T-helper 2 cell treated with Interferon-gamma antibody and Interleukin-4, amounts not matched to agents 5 μg/mL and 100 μg/mL, for 36 hours (primary cell): ENCODE data around the gene FAM221B.

ENCODE experiments used
- DNase-seq: peaks from one replicate; pipeline ENCODE4 v3.0.0; 2021; ENCODE audit warnings: low spot score
- H3K27ac Mint-ChIP-seq: one replicate; pipeline ENCODE4 v1.8.0; 2021; ENCODE audit warnings: mild to moderate bottlenecking, mixed read lengths
- H3K27me3 Mint-ChIP-seq: one replicate; pipeline ENCODE4 v1.8.0; 2021; ENCODE audit warnings: low read depth, mixed read lengths
- H3K36me3 Mint-ChIP-seq: one replicate; pipeline ENCODE4 v1.8.0; 2021; ENCODE audit warnings: low read depth, mixed read lengths
- H3K4me1 Mint-ChIP-seq: one replicate; pipeline ENCODE4 v1.8.0; 2021; ENCODE audit warnings: low read depth, mixed read lengths
- H3K4me3 Mint-ChIP-seq: one replicate; pipeline ENCODE4 v1.8.0; 2022; ENCODE audit warnings: mild to moderate bottlenecking, moderate library complexity, mixed read lengths
- H3K9me3 Mint-ChIP-seq: one replicate; pipeline ENCODE4 v1.8.0; 2021; ENCODE audit warnings: mixed read lengths

FAM221B gene

DNA sequence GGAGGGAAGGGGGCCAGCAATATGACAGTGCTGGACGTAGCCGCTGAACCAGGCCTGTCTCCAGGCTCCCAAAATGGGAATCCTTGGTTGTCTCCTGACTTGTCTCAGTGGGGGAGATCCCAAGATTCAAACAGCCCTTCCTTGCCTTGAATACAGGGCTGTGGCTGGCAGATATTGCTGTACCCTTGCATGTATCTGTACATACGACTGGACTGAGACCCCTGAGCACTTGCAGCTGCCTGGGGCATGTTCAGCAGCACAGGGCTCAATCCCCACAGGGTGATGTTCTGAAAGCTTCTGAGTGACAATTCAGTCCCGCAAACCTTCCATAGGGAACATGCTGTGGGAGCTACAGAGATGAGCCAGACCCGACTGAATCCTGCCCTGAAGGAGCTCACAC is 28.4 kb upstream of the FAM221B start:
- H3K36me3 Mint-ChIP-seq, result no peaks in the 10 kb centered on the region
- H3K4me3 Mint-ChIP-seq, result no peak overlapping the region
- peaks cover 3% of the 10 kb centered on the region for H3K4me1 Mint-ChIP-seq
- no peak overlapping the region for H3K27ac Mint-ChIP-seq
- H3K9me3 Mint-ChIP-seq, result no peaks in the 10 kb centered on the region
- no peak for DNase-seq
- peaks cover 14% of the 10 kb centered on the region for H3K27me3 Mint-ChIP-seq

DNA sequence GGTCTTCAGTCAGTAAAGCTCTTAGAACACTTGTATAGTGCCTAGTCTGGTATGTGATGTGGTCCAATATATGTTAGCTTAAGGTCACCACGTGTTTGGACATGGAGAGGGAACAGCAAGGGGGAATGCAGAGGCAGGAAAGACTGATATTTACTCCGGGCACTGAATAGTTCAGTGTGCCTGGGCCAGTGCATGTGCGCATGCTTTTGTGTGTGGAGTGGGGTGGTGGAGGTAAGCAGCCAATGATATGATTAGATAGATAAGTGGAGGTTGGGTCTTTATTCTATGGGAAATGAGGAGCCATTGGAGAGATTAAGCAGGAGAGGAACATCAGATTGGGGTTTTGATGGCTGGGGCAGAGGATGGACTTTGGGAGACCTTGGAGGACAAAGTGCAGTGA is 27.7 kb upstream of the FAM221B start:
- Mint-ChIP-seq H3K4me3 (no peak overlapping the region), H3K36me3 (no peaks in the 10 kb centered on the region), H3K27ac (no peak overlapping the region), H3K27me3 (peaks cover 10% of the 10 kb centered on the region), H3K9me3 (no peaks in the 10 kb centered on the region), H3K4me1 (peaks cover 3% of the 10 kb centered on the region)
- DNase-seq, result no peak

DNA sequence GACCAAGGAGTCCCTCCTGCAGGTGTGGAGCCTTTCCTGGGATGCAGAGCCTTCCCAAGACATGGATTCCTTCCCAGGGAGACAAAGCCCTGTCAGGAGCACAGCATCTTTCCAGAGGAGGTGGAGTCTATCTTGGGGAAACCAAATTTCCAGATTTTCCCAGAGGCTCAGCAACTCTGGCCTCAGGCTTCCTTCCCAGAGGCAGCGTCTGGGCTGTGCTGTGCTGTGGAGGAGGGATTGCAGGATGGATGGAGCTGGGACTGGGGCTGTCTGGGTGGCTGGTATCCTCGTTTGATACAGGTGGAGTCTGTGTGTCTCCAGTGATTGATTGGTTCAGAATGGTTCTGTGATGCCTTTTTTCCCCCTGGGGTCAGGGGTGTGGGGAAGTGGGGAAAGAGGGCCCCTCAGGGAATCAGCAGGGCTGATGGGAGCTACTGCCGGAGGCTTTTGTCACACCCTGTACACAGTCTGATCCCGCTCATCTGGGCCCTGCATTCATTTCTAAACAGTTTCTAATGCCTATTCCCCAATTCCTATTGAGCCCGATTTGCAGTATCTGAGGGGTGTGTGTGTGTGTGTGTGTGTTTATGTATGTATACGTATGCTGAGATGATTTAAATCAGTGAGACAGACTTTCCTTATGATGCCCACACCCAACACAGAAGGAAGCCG is 25.7 kb upstream of the FAM221B start:
- Mint-ChIP-seq H3K27ac (no peak overlapping the region), H3K9me3 (no peaks in the 10 kb centered on the region), H3K27me3 (peaks cover 6% of the 10 kb centered on the region), H3K36me3 (no peaks in the 10 kb centered on the region), H3K4me3 (no peak overlapping the region), H3K4me1 (peaks cover 3% of the 10 kb centered on the region)
- no peak for DNase-seq

DNA sequence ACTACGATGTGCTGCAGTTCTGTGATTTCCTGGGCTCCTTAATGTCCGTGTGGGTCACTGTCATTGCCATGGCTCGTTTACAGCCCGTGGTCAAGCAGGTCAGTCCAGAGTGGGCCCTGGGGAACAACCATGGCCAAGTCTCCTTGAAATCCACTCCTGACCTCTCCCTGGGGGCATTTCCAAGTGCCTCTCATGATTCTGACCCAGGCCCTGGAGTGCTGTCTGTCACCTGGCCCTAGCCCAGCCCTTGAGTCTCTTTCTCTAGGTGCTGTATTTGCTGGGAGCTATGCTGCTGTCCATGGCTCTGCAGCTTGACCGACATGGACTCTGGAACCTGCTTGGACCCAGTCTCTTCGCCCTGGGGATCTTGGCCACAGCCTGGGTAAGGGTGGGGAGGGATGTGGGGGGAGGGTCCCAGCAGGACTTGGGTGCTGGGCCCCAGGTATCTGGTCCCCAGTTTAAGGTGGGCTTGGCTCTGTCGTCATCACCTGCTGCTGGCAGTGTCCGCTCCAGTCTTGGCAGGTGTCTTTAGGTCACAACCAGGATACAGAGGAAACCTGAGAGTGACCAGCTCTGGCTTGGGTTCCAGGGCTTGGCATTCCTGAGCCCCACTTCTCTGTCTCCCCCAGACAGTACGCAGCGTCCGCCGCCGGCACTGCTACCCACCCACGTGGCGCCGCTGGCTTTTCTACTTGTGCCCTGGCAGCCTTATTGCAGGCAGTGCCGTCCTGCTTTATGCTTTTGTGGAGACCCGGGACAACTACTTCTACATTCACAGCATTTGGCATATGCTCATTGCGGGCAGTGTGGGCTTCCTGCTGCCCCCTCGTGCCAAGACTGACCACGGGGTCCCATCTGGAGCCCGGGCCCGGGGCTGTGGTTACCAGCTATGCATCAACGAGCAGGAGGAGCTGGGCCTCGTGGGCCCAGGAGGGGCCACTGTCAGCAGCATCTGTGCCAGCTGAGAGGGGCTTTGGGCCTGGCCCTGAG is 24.6 kb upstream of the FAM221B start:
- Mint-ChIP-seq H3K36me3 (no peaks in the 10 kb centered on the region), H3K9me3 (no peaks in the 10 kb centered on the region), H3K4me1 (no peaks in the 10 kb centered on the region), H3K4me3 (no peak overlapping the region), H3K27me3 (peaks cover 6% of the 10 kb centered on the region), H3K27ac (no peak overlapping the region)
- no peak for DNase-seq

DNA sequence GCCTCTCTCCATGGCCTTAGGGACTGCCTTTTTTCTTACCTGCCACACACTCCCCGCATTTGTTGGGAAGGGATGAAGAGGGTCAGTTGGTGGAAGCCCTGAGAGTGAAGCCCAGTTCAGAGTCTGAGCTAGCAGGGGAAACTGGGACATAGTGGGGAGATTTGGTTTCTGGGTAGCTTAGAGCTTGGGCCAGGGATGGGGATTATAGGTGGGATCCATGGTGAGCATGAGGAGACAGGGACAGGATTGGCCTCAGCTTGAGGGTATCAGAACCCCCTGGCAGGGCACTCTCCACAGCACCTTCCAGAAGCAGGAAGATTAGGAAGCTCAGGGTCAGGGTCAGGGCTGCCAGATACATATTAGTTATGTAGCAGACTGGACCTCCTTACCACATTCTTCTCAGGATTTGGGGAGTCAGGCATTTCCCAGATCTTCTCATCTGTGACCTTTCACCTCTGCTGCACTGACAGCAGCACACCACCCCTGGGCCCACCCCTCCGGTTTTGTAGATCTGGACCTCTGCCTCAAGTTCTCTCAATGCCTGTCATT is 23.8 kb upstream of the FAM221B start:
- H3K27me3 Mint-ChIP-seq, result peaks cover 4% of the 10 kb centered on the region
- DNase-seq, result no peak
- H3K9me3 Mint-ChIP-seq, result no peaks in the 10 kb centered on the region
- no peaks in the 10 kb centered on the region for H3K4me1 Mint-ChIP-seq
- H3K27ac Mint-ChIP-seq, result no peak overlapping the region
- no peaks in the 10 kb centered on the region for H3K36me3 Mint-ChIP-seq
- no peak overlapping the region for H3K4me3 Mint-ChIP-seq

DNA sequence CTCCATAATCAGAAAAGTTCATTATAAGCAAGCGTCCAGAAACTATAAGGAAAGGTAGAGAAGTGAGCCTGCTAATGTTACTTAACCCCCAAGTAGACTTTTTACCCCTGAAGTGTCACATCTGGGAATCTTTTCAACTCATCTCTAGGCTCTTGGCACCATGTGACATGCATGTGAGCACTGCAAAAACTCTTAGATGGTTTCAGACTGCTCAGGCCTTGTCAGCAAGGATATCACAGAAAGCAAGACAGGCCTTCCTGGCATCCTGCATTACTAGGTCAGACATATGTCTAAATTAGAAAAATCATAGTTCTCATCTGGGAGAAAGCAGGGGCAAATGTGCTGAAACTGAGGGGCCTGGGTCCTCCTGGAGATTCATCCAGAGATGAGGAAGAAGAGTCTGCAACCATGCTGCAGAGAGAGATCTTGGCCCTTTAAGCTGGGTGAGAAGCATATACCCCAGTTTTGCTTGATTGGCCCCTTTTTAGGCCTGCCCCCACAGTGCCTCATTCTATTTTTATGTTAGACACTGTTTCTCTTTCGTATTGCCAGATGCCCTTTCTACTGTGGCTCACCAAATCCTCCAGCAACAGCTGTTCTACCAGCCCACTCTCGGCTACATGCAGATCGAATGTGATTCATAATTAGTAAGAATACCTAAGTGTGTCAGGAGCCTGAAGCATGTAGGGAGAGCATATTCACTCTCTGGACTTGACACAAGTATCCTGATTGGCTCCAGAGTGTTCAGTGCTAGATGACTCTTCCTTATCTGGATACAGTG is 19.4 kb upstream of the FAM221B start:
- H3K27ac Mint-ChIP-seq, result no peak overlapping the region
- H3K4me1 Mint-ChIP-seq, result peaks cover 12% of the 10 kb centered on the region
- peak; percentile 64 for DNase-seq
- no peak overlapping the region for H3K4me3 Mint-ChIP-seq
- H3K36me3 Mint-ChIP-seq, result no peaks in the 10 kb centered on the region
- H3K27me3 Mint-ChIP-seq, result peaks cover 3% of the 10 kb centered on the region
- no peaks in the 10 kb centered on the region for H3K9me3 Mint-ChIP-seq

DNA sequence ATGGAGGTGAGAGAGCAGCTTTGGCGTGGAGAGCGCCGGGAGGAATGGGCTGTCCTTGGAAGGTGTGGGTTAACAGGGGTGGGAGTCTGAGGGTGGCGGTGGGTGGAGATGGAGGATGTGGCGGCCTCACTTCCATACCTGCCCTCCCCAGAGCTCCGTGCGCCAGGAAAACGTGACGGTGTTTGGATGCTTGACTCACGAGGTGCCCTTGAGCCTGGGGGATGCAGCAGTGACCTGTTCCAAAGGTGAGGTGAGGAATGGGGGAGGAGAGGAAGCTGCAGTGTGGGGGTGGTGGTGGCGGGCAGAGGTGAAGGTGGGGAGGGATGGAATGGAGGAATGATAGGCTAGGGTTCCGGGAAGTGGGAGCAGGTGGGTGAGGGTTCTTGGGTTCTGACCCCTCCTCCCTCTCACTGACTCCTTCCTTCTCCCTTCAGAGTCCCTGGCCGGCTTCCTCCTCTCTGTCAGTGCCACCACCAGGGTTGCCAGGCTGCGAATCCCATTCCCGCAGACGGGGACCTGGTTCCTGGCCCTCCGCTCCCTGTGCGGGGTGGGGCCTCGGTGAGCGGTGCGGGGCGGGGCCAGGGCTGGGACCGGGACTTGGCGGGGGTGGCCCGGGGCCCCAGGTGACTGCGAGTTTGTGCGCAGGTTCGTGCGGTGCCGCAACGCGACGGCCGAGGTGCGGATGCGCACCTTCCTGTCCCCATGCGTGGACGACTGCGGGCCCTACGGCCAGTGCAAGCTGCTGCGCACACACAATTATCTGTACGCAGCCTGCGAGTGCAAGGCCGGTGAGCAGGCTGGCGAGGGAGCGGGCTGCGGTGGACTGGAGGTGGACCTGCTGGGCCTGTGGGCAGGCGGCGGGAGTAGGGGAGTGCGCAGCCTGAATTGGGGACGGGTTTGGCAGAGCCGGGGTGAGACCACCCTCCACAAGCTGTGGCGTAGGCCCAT is 17.6 kb upstream of the FAM221B start:
- no peaks in the 10 kb centered on the region for H3K27me3 Mint-ChIP-seq
- no peak overlapping the region for H3K4me3 Mint-ChIP-seq
- H3K9me3 Mint-ChIP-seq, result no peaks in the 10 kb centered on the region
- no peaks in the 10 kb centered on the region for H3K36me3 Mint-ChIP-seq
- peaks cover 14% of the 10 kb centered on the region for H3K4me1 Mint-ChIP-seq
- DNase-seq, result no peak
- no peak overlapping the region for H3K27ac Mint-ChIP-seq

DNA sequence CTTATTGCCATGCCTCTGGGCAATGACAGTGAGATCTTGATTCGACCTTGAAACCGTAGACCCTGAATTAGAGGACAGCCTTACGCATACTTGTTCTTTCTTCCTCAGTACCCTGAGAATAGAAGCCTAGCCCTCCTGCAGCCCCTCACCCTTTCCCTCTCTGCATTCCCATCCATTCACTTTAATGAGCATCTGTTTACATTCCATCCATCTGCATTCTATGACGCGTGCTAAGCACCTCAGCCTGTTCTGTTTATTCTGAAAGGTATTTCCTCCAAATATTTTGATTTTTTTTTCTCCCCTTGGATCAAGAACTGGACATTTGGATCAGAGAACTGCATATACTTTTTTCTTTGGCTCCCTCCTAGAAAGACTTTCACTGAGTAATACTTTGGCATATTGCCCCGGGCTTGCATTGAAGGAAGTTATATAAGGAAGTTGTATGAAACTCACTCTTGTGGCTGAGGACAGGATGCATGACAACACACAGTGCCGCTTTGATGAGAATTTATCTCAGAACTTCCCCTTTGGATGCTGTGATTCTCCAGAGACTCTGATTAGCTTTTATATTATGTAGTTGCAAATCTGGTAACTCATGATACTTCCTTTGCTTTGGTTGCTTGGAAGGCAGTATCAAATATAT is 16.2 kb upstream of the FAM221B start:
- H3K4me3 Mint-ChIP-seq, result no peak overlapping the region
- no peaks in the 10 kb centered on the region for H3K9me3 Mint-ChIP-seq
- H3K36me3 Mint-ChIP-seq, result no peaks in the 10 kb centered on the region
- no peak overlapping the region for H3K27ac Mint-ChIP-seq
- no peak for DNase-seq
- H3K4me1 Mint-ChIP-seq, result peaks cover 14% of the 10 kb centered on the region
- no peaks in the 10 kb centered on the region for H3K27me3 Mint-ChIP-seq

DNA sequence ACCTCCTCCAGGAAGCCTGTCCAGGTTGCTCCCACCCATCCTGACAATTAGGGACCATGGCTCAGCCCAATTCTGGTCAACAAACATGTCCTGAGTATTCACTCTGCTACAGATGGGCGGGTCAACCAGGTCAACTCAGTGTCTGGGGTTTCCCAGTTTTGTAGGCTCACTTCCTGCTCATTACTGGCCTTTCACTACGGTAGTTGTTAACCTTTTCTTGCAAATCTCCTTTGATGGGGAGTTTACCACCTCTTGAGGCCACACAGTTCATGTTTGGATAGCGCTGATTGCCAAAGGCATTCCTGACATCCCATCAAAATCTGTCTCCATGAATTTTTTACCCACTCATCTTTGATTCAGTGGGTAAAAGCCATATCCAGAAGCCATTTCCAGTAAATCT is 14.3 kb upstream of the FAM221B start:
- no peaks in the 10 kb centered on the region for H3K27me3 Mint-ChIP-seq
- no peaks in the 10 kb centered on the region for H3K9me3 Mint-ChIP-seq
- DNase-seq, result no peak
- H3K4me1 Mint-ChIP-seq, result peaks cover 14% of the 10 kb centered on the region
- no peak overlapping the region for H3K27ac Mint-ChIP-seq
- H3K36me3 Mint-ChIP-seq, result no peaks in the 10 kb centered on the region
- no peak overlapping the region for H3K4me3 Mint-ChIP-seq

DNA sequence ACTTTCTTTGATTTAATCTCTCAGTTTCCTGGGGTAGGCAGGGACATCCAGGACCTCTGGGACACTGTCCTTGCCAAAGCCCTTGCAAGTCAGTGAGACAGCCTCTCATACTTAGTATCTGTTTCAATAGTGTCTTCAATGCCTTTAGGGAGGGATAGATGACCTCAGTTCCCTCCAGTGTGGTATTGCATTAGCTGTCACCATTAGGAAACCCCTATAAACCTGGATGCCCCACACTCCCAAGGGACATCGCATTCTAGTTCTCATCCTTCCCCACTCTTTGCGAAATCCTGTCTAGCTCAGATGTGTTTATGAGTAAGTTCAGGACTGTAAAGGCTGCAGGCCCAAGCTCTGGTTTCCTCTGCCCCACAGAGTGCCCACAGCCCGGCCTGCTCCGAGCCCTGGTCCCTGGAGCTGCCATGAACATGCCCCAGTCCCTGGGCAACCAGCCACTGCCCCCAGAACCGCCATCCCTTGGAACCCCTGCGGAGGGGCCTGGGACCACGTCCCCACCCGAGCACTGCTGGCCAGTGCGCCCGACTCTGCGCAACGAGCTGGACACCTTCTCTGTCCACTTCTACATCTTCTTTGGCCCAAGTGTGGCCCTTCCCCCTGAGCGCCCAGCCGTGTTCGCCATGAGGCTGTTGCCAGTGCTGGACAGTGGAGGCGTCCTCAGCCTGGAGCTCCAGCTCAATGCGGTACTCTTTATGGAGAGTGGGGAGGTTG is 13.7 kb upstream of the FAM221B start:
- Mint-ChIP-seq H3K4me3 (no peak overlapping the region), H3K4me1 (peaks cover 14% of the 10 kb centered on the region), H3K36me3 (no peaks in the 10 kb centered on the region), H3K27ac (no peak overlapping the region), H3K9me3 (no peaks in the 10 kb centered on the region), H3K27me3 (no peaks in the 10 kb centered on the region)
- DNase-seq, result no peak

DNA sequence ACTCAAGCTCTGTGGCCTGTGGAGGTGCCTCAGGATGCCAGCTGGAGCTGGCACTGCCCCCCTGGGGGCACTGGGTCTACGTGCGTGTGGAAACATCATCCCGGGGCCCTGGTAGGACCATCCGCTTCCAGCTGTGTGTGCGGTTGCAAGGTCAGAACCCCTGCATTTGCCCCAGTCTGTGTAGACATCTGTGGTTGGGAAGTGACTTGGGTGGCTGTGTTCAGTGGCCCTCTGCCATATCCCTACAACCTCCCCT is 13.0 kb upstream of the FAM221B start:
- H3K27ac Mint-ChIP-seq, result no peak overlapping the region
- no peaks in the 10 kb centered on the region for H3K36me3 Mint-ChIP-seq
- no peak for DNase-seq
- no peak overlapping the region for H3K4me3 Mint-ChIP-seq
- no peaks in the 10 kb centered on the region for H3K9me3 Mint-ChIP-seq
- peaks cover 14% of the 10 kb centered on the region for H3K4me1 Mint-ChIP-seq
- no peaks in the 10 kb centered on the region for H3K27me3 Mint-ChIP-seq

DNA sequence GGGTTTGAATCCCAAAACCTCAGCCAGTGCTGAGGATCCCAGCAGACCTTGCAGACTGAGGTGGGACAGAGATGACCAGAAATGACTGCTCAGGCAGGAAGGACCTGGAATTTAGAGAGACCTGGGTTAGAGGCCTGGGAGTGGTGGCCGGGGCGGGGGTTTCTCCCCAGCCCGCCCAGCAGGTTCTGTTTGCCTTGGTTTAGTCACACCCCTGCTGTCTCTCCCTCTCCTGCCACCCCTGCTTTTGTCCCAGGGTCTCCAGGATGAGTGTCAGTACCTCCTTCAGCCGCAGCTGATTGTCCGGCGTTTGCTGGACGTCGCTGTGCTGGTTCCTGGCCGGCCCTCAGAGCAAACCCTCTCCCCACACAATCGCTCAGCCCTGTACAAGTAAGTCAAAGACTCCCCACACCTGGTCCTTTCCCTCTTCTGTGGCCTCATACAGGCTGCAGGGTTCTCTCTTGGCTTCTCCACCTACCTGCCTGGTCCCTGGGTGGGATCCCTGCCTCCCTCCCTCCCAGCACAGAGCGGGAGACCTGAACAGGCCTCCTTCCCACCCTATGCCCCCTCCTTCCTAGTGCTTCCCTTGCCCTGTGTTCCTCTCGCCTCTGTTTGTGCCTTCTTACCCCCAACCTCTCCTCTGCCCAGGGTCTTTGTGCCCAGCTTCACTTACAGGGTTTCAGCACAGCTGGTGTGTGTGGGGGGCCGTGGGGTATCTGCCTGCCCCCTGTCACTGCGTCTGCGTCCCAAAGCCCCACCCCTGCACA is 12.5 kb upstream of the FAM221B start:
- no peak overlapping the region for H3K4me3 Mint-ChIP-seq
- H3K9me3 Mint-ChIP-seq, result no peaks in the 10 kb centered on the region
- no peak for DNase-seq
- peaks cover 14% of the 10 kb centered on the region for H3K4me1 Mint-ChIP-seq
- no peak overlapping the region for H3K27ac Mint-ChIP-seq
- no peaks in the 10 kb centered on the region for H3K27me3 Mint-ChIP-seq
- H3K36me3 Mint-ChIP-seq, result no peaks in the 10 kb centered on the region
